Brain microvascular endothelial cell (primary cell): ENCODE data around the gene RARA.
"Not testable (repeated sequence)": the region's sequence is repeated elsewhere in the genome, so short reads cannot be mapped to it uniquely, and the experiment has no call there.

Experiments used
- DNase-seq: peaks from one replicate; pipeline ENCODE4 v3.0.0-alpha.2; 2020
- H3K27ac ChIP-seq: fragments of 250-450 bp; sonication (Bioruptor Pico); 2 replicates; pipeline ENCODE4 v1.5.1; 2020; ENCODE audit warnings: mild to moderate bottlenecking, moderate library complexity
- H3K27me3 ChIP-seq: fragments of 250-450 bp; sonication (Bioruptor Pico); replicated peaks from 2 replicates; pipeline ENCODE4 v1.5.1; 2020; ENCODE audit warnings: mild to moderate bottlenecking
- H3K36me3 ChIP-seq: fragments of 250-450 bp; sonication (Bioruptor Pico); replicated peaks from 2 replicates; pipeline ENCODE4 v1.5.1; 2020; ENCODE audit warnings: mild to moderate bottlenecking
- H3K4me3 ChIP-seq: 2 replicates; pipeline ENCODE4 v1.5.1; 2011; ENCODE audit warnings: low read depth, mild to moderate bottlenecking, control low read depth, low read length, moderate library complexity
- in situ Hi-C: cut with HindIII; loops from 2 replicates; pipeline ENCODE4 v1.10.0; 2017; ENCODE audit warnings: low sequenced_read_pairs, low pct_ligation_motif_present
- TF ChIP-seq, protein P1 (sequence below): IDR thresholded peaks from 2 replicates; pipeline ENCODE4 v1.5.1; 2011; ENCODE audit warnings: low read depth, mild to moderate bottlenecking, moderate library complexity, low read length, control low read depth, inconsistent platforms; ENCODE audit errors: missing control alignments

The RARA gene

DNA sequence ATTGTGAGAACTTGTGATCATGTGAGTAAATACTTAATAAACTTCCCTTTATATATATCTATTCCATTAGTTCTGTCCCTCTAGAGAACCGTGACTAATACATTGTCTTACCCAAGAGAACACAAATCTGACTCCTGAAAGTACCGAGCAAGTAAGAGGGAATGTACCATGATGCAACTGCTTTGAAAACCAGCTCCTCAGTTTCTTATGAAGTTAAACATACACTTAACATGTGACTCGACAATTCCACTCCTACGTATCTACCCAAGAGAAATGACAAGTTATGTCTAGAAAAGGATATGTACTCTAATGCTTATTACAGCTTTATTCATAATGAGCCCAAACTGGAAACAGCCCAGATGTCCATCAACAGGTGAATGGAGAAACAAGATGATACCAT, 64.3 kb downstream of the RARA start:
- TF ChIP-seq, protein P1, sequence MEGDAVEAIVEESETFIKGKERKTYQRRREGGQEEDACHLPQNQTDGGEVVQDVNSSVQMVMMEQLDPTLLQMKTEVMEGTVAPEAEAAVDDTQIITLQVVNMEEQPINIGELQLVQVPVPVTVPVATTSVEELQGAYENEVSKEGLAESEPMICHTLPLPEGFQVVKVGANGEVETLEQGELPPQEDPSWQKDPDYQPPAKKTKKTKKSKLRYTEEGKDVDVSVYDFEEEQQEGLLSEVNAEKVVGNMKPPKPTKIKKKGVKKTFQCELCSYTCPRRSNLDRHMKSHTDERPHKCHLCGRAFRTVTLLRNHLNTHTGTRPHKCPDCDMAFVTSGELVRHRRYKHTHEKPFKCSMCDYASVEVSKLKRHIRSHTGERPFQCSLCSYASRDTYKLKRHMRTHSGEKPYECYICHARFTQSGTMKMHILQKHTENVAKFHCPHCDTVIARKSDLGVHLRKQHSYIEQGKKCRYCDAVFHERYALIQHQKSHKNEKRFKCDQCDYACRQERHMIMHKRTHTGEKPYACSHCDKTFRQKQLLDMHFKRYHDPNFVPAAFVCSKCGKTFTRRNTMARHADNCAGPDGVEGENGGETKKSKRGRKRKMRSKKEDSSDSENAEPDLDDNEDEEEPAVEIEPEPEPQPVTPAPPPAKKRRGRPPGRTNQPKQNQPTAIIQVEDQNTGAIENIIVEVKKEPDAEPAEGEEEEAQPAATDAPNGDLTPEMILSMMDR = no peak
- Histone ChIP-seq H3K4me3 (no peak overlapping the region), H3K27ac (no peak overlapping the region), H3K27me3 (no peaks in the 10 kb centered on the region), H3K36me3 (no peaks in the 10 kb centered on the region)
- in situ Hi-C loops = no loop called here
- peak; percentile 15 for DNase-seq

- DNase-seq = no peak
- TF ChIP-seq, protein P1 = no peak
- no peak overlapping the region for H3K4me3 ChIP-seq
- no peaks in the 10 kb centered on the region for H3K36me3 ChIP-seq
- H3K27me3 ChIP-seq = no peaks in the 10 kb centered on the region
- no peak overlapping the region for H3K27ac ChIP-seq
- in situ Hi-C loops = no loop called here
These were observed 65.0 kb downstream of the RARA start for GRCh38 chr17:40373999-40374398.

GRCh38 chr17:40374821-40375498, 66.0 kb downstream of the RARA start:
- Histone ChIP-seq H3K36me3 (no peaks in the 10 kb centered on the region), H3K4me3 (no peak overlapping the region), H3K27me3 (no peaks in the 10 kb centered on the region), H3K27ac (no peak overlapping the region)
- DNase-seq = no peak
- in situ Hi-C loops = no loop called here
- TF ChIP-seq, protein P1 = no peak

DNA sequence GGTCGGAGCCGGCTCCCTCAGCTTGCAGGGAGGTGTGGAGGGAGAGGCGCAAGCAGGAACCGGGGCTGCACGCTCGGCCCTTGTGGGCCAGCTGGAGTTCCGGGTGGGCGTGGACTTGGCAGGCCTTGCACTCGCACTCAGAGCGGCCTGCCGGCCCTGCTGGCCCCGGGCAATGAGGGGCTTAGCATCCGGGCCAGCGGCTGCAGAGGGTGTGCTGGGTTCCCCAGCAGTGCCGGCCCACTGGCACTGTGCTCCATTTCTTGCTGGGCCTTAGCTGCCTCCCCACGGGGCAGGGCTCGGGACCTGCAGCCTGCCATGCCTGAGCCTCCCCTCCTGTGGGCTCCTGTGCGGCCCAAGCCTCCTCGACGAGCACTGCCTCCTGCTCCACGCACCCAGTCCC, 66.8 kb downstream of the RARA start:
- H3K27ac ChIP-seq, in situ Hi-C loops, H3K36me3 ChIP-seq, H3K27me3 ChIP-seq, DNase-seq, H3K4me3 ChIP-seq: not testable (repeated sequence)

DNA sequence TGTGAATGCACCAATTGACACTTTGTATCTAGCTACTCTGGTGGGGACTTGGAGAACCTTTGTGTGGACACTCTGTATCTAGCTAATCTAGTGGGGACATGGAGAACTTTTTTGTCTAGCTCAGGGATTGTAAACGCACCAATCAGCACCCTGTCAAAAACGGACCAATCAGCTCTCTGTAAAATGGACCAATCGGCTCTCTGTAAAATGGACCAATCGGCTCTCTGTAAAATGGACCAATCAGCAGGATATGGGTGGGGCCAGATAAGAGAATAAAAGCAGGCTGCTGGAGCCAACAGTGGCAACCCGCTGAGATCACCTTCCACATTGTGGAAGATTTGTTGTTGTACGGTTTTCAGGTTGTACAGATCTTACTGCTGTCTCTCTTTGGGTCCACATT, 67.6 kb downstream of the RARA start:
- in situ Hi-C loops, H3K4me3 ChIP-seq, H3K27me3 ChIP-seq, H3K27ac ChIP-seq, H3K36me3 ChIP-seq, DNase-seq: not testable (repeated sequence)

DNA sequence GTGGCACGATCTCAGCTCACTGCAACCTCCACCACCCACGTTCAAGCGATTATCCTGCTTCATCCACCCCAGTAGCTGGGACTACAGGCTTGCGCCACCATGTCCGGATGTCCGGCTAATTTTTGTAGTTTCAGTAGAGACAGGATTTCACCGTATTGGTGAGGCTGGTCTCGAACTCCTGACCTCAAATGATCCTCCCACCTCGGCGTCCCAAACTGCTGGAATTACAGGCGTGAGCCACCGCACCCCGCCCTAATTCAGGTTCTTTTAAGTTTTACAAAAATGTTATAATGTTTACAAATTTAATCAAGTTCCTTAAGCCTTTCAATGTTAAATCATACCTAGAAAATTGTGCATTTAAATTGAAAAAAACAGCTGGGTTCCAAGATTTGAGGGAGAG, 68.9 kb downstream of the RARA start:
- Histone ChIP-seq H3K4me3 (no peak overlapping the region), H3K27me3 (no peaks in the 10 kb centered on the region), H3K36me3 (no peaks in the 10 kb centered on the region), H3K27ac (no peak overlapping the region)
- TF ChIP-seq, protein P1 = no peak
- in situ Hi-C loops = no loop called here
- no peak for DNase-seq

DNA sequence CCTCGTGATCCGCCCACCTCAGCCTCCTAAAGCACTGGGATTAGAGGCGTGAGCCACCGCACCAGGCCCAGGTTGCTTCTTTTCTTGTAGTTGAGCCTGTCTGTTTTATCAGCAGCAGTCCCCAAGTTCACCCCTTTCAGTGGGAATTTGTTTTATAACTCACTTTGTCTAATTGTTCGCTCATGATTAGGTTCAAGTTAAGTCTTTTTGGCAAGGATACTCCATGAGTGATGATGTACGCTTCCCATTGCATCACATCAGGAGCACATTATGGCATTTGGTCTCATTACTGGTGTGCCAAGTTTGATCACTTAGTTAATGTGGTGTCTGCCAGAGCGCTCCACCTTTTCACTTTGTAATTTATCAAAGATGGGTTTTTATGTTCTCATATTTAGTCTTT, 70.0 kb downstream of the RARA start:
- in situ Hi-C loops = no loop called here
- H3K27ac ChIP-seq = no peak overlapping the region
- H3K27me3 ChIP-seq = no peaks in the 10 kb centered on the region
- no peak for DNase-seq
- TF ChIP-seq, protein P1 = no peak
- no peaks in the 10 kb centered on the region for H3K36me3 ChIP-seq
- no peak overlapping the region for H3K4me3 ChIP-seq
